Uterus (tissue), 4 donors: ENCODE measurements around the gene CYP2W1. TPM values are rescaled to one million over a fixed set of nuclear protein-coding genes. Genes with fewer than 3 reads are reported as not detected.

Source experiments
- DNase-seq, 2 donors: peaks; one replicate each; pipeline ENCODE4 v3.0.0-alpha.2; 2019 to 2020
- H3K27ac ChIP-seq, 2 donors: fragments of 200-600 bp; sonication (generic); 1 replicate in 1 of 2; 2 replicates in 1 of 2; pipeline ENCODE4 v1.5.1; 2016 to 2018
- H3K27me3 ChIP-seq, 2 donors: fragments of 200-600 bp; sonication (generic); one replicate each; pipeline ENCODE4 v1.5.1; 2018 to 2019; ENCODE audit warnings: control low read depth in 1 of 2
- H3K36me3 ChIP-seq, 2 donors: fragments of 200-600 bp; sonication (generic); one replicate each; pipeline ENCODE4 v1.5.1; 2019; ENCODE audit warnings: control low read depth in 1 of 2
- H3K4me1 ChIP-seq, 2 donors: fragments of 200-600 bp; sonication (generic); one replicate each; pipeline ENCODE4 v1.5.1; 2018 to 2019; ENCODE audit warnings: control low read depth in 1 of 2
- H3K4me3 ChIP-seq, 2 donors: fragments of 200-600 bp; sonication (generic); 1 replicate in 1 of 2; 2 replicates in 1 of 2; pipeline ENCODE4 v1.5.1; 2018 to 2019; ENCODE audit warnings: mild to moderate bottlenecking in 1 of 2
- H3K9me3 ChIP-seq, 2 donors: fragments of 200-600 bp; sonication (generic); one replicate each; pipeline ENCODE4 v1.5.1; 2019; ENCODE audit warnings: control low read depth in 1 of 2
- POLR2A ChIP-seq, 2 donors: fragments of 450-650 bp; IDR thresholded peaks; one replicate each; pipeline ENCODE4 v1.6.1; 2016; ENCODE audit warnings: antibody characterized with exemption in 2 of 2, mild to moderate bottlenecking in 1 of 2, moderate library complexity in 1 of 2
- intact Hi-C: fragments of 100-400 bp; cut with DNase I; formaldehyde crosslinking; loops from one replicate; pipeline ENCODE4 v1.15.1; 2023; ENCODE audit warnings: low total_unique reads
- total RNA-seq, 4 donors: library from RNA; depleted of rRNA in 3 of 4; stranded (reverse); fragments of >200 nt in 3 of 4; gene quantifications; one replicate each; pipeline versions ENCODE4 v1.1.0 to v1.2.4, GENCODE V29; 2014 to 2023
- TF ChIP-seq, protein P1 (sequence below), 4 experiments: fragments of 200-600 bp in 2 of 4; fragments of 450-650 bp in 2 of 4; sonication (generic) in 2 of 4; IDR thresholded peaks; one replicate each; pipeline ENCODE4 v1.5.1; 2016 to 2019; ENCODE audit warnings: antibody characterized with exemption in 4 of 4, mild to moderate bottlenecking in 2 of 4, moderate library complexity in 1 of 4
- donor health status: DM: yes; HTN: yes; CAD: no.

Gene CYP2W1
- total RNA-seq, 4 donors from 2014 or later, result 6.6 TPM; not detected in 3

DNA sequence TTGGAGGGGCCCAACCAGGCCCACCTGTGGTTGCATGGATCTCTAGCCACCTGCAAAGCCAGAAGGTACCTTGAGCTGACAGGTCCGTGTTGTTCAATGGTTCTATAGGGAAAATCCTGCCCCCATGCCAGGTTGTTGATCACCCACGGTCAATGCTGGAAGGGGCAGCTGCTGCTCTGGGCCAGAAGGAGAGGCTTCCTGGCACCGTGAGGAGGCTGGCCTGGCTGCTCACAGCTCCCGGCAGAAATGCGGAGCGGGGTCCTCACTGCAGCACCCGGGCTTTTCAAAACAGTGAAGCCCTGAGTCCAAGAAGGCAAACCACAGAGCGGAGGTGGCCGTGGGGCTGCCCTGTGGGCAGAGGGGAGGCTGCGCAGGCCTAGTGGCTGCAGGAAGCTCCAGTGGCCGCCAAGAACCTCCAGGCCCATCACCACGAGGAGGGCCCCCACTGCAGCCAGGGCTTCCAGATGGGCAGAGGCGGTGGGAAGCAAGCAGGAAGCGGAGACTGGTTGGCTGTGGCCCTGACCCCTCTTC lies 36.3 kb downstream of the CYP2W1 start:
- Histone ChIP-seq H3K27ac (no peak overlapping the region), H3K36me3 (no peaks in the 10 kb centered on the region), H3K4me1 (no peaks in the 10 kb centered on the region), H3K27me3 (no peaks in the 10 kb centered on the region), H3K9me3 (no peaks in the 10 kb centered on the region), H3K4me3 (no peak overlapping the region)
- no peak for DNase-seq
- TF ChIP-seq, protein P1, sequence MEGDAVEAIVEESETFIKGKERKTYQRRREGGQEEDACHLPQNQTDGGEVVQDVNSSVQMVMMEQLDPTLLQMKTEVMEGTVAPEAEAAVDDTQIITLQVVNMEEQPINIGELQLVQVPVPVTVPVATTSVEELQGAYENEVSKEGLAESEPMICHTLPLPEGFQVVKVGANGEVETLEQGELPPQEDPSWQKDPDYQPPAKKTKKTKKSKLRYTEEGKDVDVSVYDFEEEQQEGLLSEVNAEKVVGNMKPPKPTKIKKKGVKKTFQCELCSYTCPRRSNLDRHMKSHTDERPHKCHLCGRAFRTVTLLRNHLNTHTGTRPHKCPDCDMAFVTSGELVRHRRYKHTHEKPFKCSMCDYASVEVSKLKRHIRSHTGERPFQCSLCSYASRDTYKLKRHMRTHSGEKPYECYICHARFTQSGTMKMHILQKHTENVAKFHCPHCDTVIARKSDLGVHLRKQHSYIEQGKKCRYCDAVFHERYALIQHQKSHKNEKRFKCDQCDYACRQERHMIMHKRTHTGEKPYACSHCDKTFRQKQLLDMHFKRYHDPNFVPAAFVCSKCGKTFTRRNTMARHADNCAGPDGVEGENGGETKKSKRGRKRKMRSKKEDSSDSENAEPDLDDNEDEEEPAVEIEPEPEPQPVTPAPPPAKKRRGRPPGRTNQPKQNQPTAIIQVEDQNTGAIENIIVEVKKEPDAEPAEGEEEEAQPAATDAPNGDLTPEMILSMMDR (IDR thresholded peaks at IDR 0.05), result no peak
- TF ChIP-seq POLR2A (IDR thresholded peaks at IDR 0.05), result no peak
- intact Hi-C loops, result no loop called here

DNA sequence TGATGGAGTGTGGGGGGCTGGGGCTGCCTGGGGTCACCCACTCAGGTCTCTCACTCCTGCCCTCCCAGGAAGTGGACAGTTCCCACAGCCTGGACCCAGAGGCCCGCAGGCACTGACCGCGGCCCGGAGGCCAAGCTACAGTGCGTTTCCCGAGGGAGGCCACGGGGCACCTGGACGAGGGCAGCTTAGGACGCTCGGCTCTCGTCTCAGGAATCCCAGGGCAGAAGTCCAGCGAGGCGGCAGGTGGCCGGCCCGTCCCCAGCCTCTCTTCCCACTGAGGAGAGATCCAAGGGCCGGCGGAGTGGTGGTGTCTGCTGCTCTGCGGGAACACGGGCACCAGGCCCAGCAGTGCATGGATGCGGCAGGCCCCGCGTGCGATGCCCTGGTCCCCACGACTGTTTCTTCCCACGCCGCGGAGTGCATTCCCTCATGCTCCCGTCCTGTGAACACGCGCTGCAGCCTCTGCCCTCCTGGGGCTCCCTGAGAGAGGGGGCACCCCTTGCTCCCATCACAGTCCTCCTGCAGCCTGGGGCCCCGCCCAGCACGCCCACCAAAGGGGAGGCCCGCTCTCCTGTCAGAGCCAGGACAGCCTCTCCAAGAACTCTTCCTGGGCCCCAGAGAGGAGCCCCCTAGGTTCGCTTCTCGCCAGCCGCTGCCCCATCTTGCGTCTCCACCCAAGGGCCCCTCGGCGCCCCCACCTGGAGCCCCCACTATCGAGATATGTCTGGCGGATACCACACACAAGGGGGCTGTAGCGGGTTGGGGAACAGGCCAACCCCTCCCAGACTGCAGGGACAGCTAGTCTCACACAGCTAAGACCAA lies 37.0 kb downstream of the CYP2W1 start:
- intact Hi-C loops, result no loop called here
- H3K36me3 ChIP-seq, result no peaks in the 10 kb centered on the region

DNA sequence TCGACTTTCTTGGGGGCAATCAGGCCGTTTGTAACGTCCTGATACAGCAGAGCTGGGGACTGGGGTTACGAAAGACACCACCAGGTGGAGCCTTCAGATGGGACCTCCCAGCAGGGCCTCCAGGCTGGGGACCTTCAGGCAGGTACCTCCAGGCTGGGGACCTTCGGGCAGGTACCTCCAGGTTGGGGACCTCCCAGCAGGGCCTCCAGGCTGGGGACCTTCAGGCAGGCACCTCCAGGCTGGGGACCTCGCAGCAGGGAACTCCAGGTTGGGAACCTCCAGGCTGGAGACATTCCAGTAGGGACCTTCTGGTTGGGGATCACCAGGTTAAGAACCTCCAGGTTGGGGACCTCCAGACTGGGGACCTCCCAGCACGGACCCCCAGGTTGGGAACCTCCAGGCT lies 37.9 kb downstream of the CYP2W1 start:
- Histone ChIP-seq H3K4me3 (no peak overlapping the region), H3K27ac (no peak overlapping the region), H3K4me1 (no peaks in the 10 kb centered on the region), H3K9me3 (no peaks in the 10 kb centered on the region), H3K27me3 (no peaks in the 10 kb centered on the region), H3K36me3 (no peaks in the 10 kb centered on the region)
- TF ChIP-seq POLR2A (IDR thresholded peaks at IDR 0.05), result no peak
- TF ChIP-seq, protein P1 (IDR thresholded peaks at IDR 0.05), result no peak
- DNase-seq, result no peak
- intact Hi-C loops, result no loop called here

More for the DNA sequence above, 37.0 kb downstream of the CYP2W1 start:
- no peak for DNase-seq
- H3K4me3 ChIP-seq, result no peak overlapping the region
- H3K27me3 ChIP-seq, result no peaks in the 10 kb centered on the region
- no peaks in the 10 kb centered on the region for H3K9me3 ChIP-seq
- no peak overlapping the region for H3K27ac ChIP-seq
- TF ChIP-seq, protein P1 (IDR thresholded peaks at IDR 0.05), result no peak
- no peak for TF ChIP-seq POLR2A (IDR thresholded peaks at IDR 0.05)
- H3K4me1 ChIP-seq, result no peaks in the 10 kb centered on the region

DNA sequence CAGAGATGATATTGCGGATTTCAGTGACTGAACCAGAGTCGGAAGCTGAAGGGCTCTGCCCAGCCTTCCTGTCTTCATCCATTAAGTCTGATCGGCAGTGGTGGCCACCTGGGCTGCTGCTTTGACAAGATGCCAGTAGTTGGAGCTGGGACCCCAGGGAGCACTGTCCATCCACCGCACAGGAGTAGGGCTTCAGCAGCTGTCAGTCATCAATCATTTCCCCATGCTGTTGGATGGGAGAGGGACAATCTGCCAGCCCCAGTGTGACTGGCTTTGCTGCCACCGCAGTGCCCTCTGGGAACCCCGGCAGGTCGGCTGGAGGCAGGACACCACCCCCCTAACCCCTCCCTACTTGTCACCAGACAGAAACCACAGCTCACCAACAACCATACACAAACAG lies 38.4 kb downstream of the CYP2W1 start:
- Histone ChIP-seq H3K36me3 (no peaks in the 10 kb centered on the region), H3K4me3 (no peak overlapping the region), H3K27ac (no peak overlapping the region), H3K4me1 (no peaks in the 10 kb centered on the region), H3K9me3 (no peaks in the 10 kb centered on the region), H3K27me3 (no peaks in the 10 kb centered on the region)
- no peak for TF ChIP-seq POLR2A (IDR thresholded peaks at IDR 0.05)
- TF ChIP-seq, protein P1 (IDR thresholded peaks at IDR 0.05), result no peak
- no peak for DNase-seq
- intact Hi-C loops, result no loop called here

DNA sequence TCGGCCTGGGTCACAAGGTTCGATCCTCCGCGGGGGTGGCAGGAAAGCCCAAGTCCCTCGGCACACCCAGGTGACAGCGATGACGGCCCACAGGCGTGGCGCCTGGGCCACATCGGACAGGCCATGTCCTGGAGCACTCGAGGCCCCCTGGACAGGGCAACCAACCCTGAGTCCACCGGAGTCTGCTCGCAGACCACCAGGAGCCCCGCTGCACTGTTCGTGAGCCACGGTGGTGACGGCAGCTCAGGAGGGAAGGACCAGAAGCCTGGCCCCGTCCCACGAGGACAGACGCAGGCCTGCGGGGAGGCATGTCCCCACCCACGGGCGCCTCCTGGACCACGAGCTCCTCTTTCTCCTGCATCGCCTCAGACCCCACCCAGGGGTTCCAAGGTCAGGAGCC lies 39.0 kb downstream of the CYP2W1 start:
- no peak for DNase-seq
- TF ChIP-seq, protein P1 (IDR thresholded peaks at IDR 0.05), result no peak
- no peak for TF ChIP-seq POLR2A (IDR thresholded peaks at IDR 0.05)
- Histone ChIP-seq H3K27ac (no peak overlapping the region), H3K4me3 (no peak overlapping the region), H3K9me3 (no peaks in the 10 kb centered on the region), H3K27me3 (no peaks in the 10 kb centered on the region), H3K4me1 (no peaks in the 10 kb centered on the region), H3K36me3 (no peaks in the 10 kb centered on the region)
- intact Hi-C loops, result no loop called here
